ENCODE data around the gene MTREX. TPM values are rescaled to one million over a fixed set of nuclear protein-coding genes. Genes with fewer than 3 reads are reported as not detected.

Gene MTREX
- total and polyA plus RNA-seq, 2 of the 8 experiments (the other 6 are each of a cell fraction or from before 2014, with no cell fraction given), result 16.0 to 130 TPM

DNA sequence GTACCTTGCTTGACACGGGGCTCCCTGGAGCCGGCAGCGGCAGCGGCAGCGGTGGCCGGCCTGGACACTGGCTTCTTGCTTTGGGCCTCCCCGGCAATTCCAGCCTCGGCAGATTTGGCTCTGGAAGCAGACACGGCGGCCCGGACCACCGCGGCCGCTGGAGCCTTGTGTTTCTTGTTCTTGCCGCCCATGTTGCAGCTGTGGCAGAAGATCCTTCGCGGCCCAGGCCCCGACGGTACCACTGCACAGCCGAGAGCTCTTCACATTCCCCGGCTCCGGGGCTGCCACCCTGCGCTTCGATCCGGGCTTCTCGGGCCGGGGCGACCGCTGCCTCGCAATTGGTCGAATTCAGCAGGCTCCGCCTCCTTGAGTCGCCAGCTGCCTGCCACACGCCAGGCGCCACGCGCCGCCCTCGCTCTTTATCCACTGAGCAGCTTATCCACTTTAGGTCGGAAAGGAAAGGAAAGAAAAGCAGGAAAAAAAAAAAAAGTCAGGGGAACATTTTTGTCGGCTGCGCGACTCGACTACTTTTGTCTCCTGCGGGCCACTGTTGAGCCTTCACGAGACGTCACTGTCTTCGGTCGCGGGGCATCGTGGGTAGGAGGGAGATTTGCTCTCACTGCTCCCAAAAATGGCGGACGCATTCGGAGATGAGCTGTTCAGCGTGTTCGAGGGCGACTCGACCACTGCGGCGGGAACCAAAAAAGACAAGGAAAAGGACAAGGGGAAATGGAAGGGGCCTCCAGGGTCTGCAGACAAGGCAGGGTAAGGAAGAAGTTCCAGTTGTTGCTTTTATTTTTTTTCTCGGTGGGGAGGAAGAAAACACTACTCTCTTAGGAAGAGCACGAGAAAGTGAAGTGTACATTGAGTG lies at the start of gene MTREX, which contains the start of gene DHX29 (continued):
- TF ChIP-seq EP300 (IDR thresholded peaks at IDR 0.05; ENCODE audit: borderline replicate concordance in 1 of 2, low read depth in 2 of 2, low read length in 2 of 2), result no peak
- TF ChIP-seq KDM5A (IDR thresholded peaks at IDR 0.05; ENCODE audit: low read length), result 0 out of 2 replicates have a peak, but pooled peaks have one; percentile 46
- TF ChIP-seq HDAC6 (IDR thresholded peaks at IDR 0.05; ENCODE audit: low read depth, low read length), result no peak
- TF ChIP-seq TAF7 (optimal IDR thresholded peaks at IDR 0.05; ENCODE audit: borderline replicate concordance, low read depth, low read length), result peak; percentile 88
- TF ChIP-seq FOSL1 (IDR thresholded peaks at IDR 0.05; ENCODE audit: insufficient read depth, low read depth, low read length), result no peak
- TF ChIP-seq BRCA1 (IDR thresholded peaks at IDR 0.05; ENCODE audit: low read depth, low read length), result no peak
- no peak for TF ChIP-seq GABPA (IDR thresholded peaks at IDR 0.05; ENCODE audit: borderline replicate concordance, insufficient read depth, low read length)
- no peak for TF ChIP-seq SIX5 (IDR thresholded peaks at IDR 0.05; ENCODE audit: low read depth, low read length)
- TF ChIP-seq RXRA (IDR thresholded peaks at IDR 0.05; ENCODE audit: insufficient read depth, low read depth, low read length), result no peak
- no peak for TF ChIP-seq POU5F1 (IDR thresholded peaks at IDR 0.05; ENCODE audit: low read depth, low read length)
- no peak for TF ChIP-seq JUN (IDR thresholded peaks at IDR 0.05; ENCODE audit: low read depth, low read length)
- no peak for TF ChIP-seq SIRT6 (IDR thresholded peaks at IDR 0.05; ENCODE audit: low read length)
- peak; percentile 96 for TF ChIP-seq ASH2L (IDR thresholded peaks at IDR 0.05; ENCODE audit: low read length)
- TF ChIP-seq NRF1 (IDR thresholded peaks at IDR 0.05; ENCODE audit: low read depth, low read length), result no peak
- TF ChIP-seq CTCF (IDR thresholded peaks at IDR 0.05; ENCODE audit: control extremely low read depth in 1 of 3, insufficient read depth in 1 of 3, low read depth in 1 of 3, low read length in 3 of 3), result no peak
- 0 out of 2 replicates have a peak, but pooled peaks have one; percentile 6 for TF ChIP-seq GTF2F1 (IDR thresholded peaks at IDR 0.05; ENCODE audit: borderline replicate concordance, low read depth, low read length)
- TF ChIP-seq CEBPB (IDR thresholded peaks at IDR 0.05; ENCODE audit: low read depth, low read length), result no peak
- peak; percentile 98 for TF ChIP-seq TAF1 (IDR thresholded peaks at IDR 0.05; ENCODE audit: low read depth, low read length)
- TF ChIP-seq RFX5 (IDR thresholded peaks at IDR 0.05; ENCODE audit: borderline replicate concordance, low read depth, low read length), result no peak
- no peak for TF ChIP-seq CBX5 (IDR thresholded peaks at IDR 0.05; ENCODE audit: low read depth, low read length)
- no peak for TF ChIP-seq SP2 (IDR thresholded peaks at IDR 0.05; ENCODE audit: low read length)
- TF ChIP-seq, protein P1, sequence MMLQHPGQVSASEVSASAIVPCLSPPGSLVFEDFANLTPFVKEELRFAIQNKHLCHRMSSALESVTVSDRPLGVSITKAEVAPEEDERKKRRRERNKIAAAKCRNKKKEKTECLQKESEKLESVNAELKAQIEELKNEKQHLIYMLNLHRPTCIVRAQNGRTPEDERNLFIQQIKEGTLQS (IDR thresholded peaks at IDR 0.05; ENCODE audit: insufficient read depth, low read depth, low read length), result no peak
